Parathyroid adenoma (tissue), 2 donors: ENCODE results near the gene ACKR2.

Source experiments
- H2AFZ ChIP-seq: fragments of 300-600 bp; sonication (generic); one replicate; pipeline ENCODE4 v1.7.0; 2017; ENCODE audit warnings: antibody characterized with exemption, mild to moderate bottlenecking
- H3K27ac ChIP-seq: fragments of 300-600 bp; sonication (generic); one replicate; pipeline ENCODE4 v1.7.0; 2017
- H3K27me3 ChIP-seq: fragments of 300-600 bp; sonication (generic); one replicate; pipeline ENCODE4 v1.7.0; 2017; ENCODE audit warnings: low read length; ENCODE audit not compliant: control insufficient read depth, insufficient read depth
- H3K36me3 ChIP-seq: fragments of 300-600 bp; sonication (generic); one replicate; pipeline ENCODE4 v1.7.0; 2017; ENCODE audit warnings: low read length; ENCODE audit not compliant: control insufficient read depth, insufficient read depth
- H3K4me1 ChIP-seq: fragments of 300-600 bp; sonication (generic); one replicate; pipeline ENCODE4 v1.7.0; 2017; ENCODE audit warnings: control low read depth
- H3K4me2 ChIP-seq: fragments of 300-600 bp; sonication (generic); one replicate; pipeline ENCODE4 v1.7.0; 2017; ENCODE audit warnings: low read length
- H3K4me3 ChIP-seq: fragments of 300-600 bp; sonication (generic); one replicate; pipeline ENCODE4 v1.7.0; 2017; ENCODE audit warnings: low read depth, low read length
- H3K79me2 ChIP-seq: fragments of 300-600 bp; sonication (generic); one replicate; pipeline ENCODE4 v1.7.0; 2017; ENCODE audit warnings: control low read depth
- H3K9ac ChIP-seq: fragments of 300-600 bp; sonication (generic); one replicate; pipeline ENCODE4 v1.7.0; 2017; ENCODE audit warnings: mild to moderate bottlenecking
- H3K9me3 ChIP-seq: fragments of 300-600 bp; sonication (generic); one replicate; pipeline ENCODE4 v1.7.0; 2017; ENCODE audit warnings: low read length; ENCODE audit not compliant: control insufficient read depth
- CTCF ChIP-seq: fragments of 300-600 bp; sonication (generic); IDR thresholded peaks from one replicate; pipeline ENCODE4 v1.7.0; 2017; ENCODE audit warnings: antibody characterized with exemption, mild to moderate bottlenecking
- donor health status: primary hyperparathyroidism.

Gene ACKR2

GRCh38 chr3:42892807-42893206 is 83.6 kb downstream of the ACKR2 start:
- no peaks in the 10 kb centered on the region for H3K36me3 ChIP-seq
- H3K27me3 ChIP-seq: no peaks in the 10 kb centered on the region
- H3K79me2 ChIP-seq: no peaks in the 10 kb centered on the region
- H3K4me1 ChIP-seq: no peaks in the 10 kb centered on the region
- no peaks in the 10 kb centered on the region for H3K9me3 ChIP-seq
- H2AFZ ChIP-seq: no peak overlapping the region
- no peak for TF ChIP-seq CTCF
- H3K4me3 ChIP-seq: no peak overlapping the region
- H3K9ac ChIP-seq: no peak overlapping the region
- no peak overlapping the region for H3K4me2 ChIP-seq
- H3K27ac ChIP-seq: no peak overlapping the region

GRCh38 chr3:42894698-42895579 is 85.7 kb downstream of the ACKR2 start:
- Histone ChIP-seq H3K4me2 (no peak overlapping the region), H3K9ac (no peak overlapping the region), H3K4me3 (no peak overlapping the region), H2AFZ (no peak overlapping the region), H3K4me1 (no peaks in the 10 kb centered on the region), H3K9me3 (no peaks in the 10 kb centered on the region), H3K79me2 (no peaks in the 10 kb centered on the region), H3K27me3 (no peaks in the 10 kb centered on the region), H3K36me3 (no peaks in the 10 kb centered on the region), H3K27ac (no peak overlapping the region)
- TF ChIP-seq CTCF: no peak

GRCh38 chr3:42895580-42895868 is 86.3 kb downstream of the ACKR2 start:
- Histone ChIP-seq H2AFZ (no peak overlapping the region), H3K4me1 (no peaks in the 10 kb centered on the region), H3K27ac (no peak overlapping the region), H3K79me2 (no peaks in the 10 kb centered on the region), H3K36me3 (no peaks in the 10 kb centered on the region), H3K27me3 (no peaks in the 10 kb centered on the region), H3K9ac (no peak overlapping the region), H3K4me2 (no peak overlapping the region), H3K4me3 (no peak overlapping the region), H3K9me3 (no peaks in the 10 kb centered on the region)
- TF ChIP-seq CTCF: no peak

GRCh38 chr3:42898896-42899675 is 89.8 kb downstream of the ACKR2 start:
- Histone ChIP-seq H3K79me2 (no peaks in the 10 kb centered on the region), H3K36me3 (no peaks in the 10 kb centered on the region), H3K27me3 (no peaks in the 10 kb centered on the region), H3K4me3 (no peak overlapping the region), H3K9ac (no peak overlapping the region), H3K4me1 (no peaks in the 10 kb centered on the region), H3K4me2 (no peak overlapping the region), H3K9me3 (no peaks in the 10 kb centered on the region), H3K27ac (no peak overlapping the region), H2AFZ (no peak overlapping the region)
- TF ChIP-seq CTCF: no peak
